GM18508 (cell line): ENCODE measurements around the gene ZBTB8OS.
"Not testable (repeated sequence)": the region's sequence is repeated elsewhere in the genome, so short reads cannot be mapped to it uniquely, and the experiment has no call there.

ENCODE experiments used
- ATAC-seq: cut with Tn5 transposase; IDR thresholded peaks from one replicate; pipeline ENCODE4 v1.9.1; 2021; ENCODE audit warnings: moderate number of reproducible peaks; ENCODE audit not compliant: insufficient read depth, unreplicated experiment

The ZBTB8OS gene

GRCh38 chr1:32650752-32651460, 556 bp upstream of the ZBTB8OS start, which contains the start of gene RBBP4:
Gene RBBP4 (plus strand): TSS chr1:32651208. CDS start chr1:32651307, 99 bp downstream.
- ATAC-seq = peak; percentile 56

DNA sequence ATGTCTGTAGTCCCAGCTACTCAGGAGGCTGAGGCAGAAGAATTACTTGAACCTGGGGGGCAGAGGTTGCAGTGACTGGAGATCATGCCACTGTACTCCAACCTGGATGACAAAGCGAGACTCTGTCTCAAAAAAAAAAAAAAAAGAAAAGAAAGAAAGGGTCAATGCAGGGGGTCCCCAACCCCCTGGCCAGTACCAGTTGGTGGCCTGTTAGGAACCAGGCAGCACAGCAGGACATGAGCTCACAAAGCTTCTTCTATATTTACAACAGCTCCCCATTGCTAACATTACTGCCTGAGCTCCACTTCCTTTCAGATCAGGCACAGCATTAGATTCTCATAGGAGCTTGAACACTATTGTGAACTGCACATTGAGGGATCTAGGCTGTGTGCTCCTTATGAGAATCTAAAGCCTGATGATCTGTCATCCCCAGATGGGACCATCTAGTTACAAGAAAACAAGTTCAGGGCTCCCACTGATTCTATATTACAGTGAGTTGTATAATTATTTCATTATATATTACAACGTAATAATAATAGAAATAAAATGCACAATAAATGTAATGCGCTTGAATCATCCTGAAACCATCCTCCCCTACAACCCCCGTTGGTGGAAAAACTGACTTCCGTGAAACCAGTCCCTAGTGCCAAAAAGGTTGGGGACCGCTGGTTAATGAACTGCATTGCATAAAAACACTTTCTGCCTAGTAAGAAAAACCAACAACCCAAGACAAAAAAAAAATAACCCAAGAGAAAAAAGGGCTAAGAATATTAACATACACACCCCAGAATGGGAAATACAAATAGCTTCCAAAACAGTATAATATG, 2.8 kb downstream of the ZBTB8OS start:
- no peak for ATAC-seq

DNA sequence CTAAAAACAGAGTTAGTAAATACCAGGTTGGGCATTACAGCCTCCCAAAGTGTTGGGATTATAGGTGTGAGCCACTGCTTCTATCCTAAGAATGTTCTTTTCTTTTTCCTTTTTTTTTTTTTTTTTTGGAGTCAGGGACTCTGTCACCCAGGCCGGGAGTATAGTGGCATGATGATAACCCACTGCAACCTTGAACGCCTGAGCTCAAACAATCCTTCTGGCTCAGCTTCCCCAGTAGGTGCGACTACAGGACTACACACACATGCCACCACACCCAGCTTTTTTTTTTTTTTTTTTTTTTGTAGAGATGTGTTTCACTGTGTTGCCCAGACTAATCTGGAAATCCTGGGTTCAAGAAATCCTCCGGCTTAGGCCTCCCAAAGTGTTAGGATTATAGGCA, 5.9 kb downstream of the ZBTB8OS start:
- no peak for ATAC-seq

DNA sequence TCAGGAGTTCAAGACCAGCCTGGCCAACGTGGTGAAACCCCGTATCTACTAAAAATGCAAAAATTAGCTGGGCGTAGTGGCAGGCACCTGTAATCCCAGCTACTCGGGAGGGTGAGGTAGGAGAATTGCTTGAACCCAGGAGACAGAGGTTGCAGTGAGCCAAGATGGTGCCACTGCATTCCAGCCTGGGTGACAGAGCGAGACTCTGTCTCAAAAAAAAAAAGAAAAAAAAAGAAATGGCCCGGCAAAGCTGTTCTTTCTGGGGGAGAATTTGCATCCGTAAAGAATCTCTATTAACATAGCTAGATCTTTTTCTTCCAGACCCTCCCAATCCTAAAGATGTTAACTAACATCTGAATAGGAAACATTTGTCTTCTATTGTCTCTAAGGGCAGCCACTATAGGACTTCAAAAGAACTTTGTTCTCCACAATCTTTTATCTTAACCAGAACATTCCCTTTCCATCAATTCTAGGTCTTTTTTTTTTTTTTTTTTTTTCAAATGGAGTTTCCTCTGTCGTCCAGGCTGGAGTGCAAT, 8.0 kb downstream of the ZBTB8OS start:
- not testable (repeated sequence) for ATAC-seq

- no peak for ATAC-seq
Observed at GRCh38 chr1:32639489-32640075, 10.8 kb downstream of the ZBTB8OS start.

- no peak for ATAC-seq
Observed at GRCh38 chr1:32636914-32637645, 13.3 kb downstream of the ZBTB8OS start.

DNA sequence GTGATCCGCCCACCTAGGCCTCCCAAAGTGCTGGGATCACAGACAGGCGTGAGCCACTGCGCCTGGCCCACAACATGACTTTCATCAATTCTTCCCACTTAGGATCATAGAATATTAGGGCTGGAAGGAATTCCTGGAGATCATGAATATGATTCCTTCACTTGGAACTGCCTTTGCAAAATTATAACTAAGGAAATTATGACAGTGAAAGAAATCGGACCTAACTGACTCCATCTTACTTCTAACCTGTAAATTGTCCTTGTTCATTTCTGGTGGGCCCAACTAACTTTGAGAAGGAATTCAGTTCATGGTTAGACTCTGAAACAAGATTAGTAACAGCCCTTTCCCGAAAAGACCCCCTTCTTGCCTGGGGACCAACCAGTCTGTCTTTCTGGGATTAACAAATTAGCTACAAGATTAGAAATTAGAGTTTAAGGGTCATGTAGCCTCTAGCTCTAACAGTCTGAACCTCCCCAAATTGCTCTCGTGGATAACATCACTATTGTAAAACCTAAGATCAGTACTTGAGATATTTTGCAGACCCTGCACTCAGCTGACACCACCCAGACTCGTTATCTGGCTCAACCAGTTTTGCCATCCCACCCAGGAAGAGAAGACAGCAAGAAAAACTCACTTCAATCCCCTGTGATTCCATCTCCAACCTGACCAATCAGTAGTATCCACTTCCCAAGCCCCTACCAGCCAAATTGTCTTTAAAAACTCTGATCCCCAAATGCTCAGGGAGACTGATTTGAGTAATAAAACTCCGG, 14.7 kb downstream of the ZBTB8OS start:
- no peak for ATAC-seq

DNA sequence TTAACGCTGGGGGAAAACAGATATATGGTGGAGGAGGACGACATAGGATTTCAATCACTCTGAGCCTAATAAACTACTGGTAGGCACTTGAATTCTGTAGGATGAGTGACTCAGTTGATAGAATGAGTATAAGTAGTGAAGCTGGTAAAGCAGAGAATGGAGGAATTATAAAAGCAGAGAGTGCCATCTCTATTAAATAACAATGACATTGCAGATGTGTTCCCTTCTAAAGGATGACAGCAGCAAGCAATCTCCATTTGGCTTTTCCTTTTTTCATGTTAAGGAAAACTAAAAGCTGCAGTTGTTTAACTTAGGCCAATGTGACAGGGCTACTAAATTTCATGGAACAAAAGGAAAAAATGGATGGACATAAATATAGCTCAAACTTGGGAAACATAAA, 17.5 kb downstream of the ZBTB8OS start:
- ATAC-seq = no peak

DNA sequence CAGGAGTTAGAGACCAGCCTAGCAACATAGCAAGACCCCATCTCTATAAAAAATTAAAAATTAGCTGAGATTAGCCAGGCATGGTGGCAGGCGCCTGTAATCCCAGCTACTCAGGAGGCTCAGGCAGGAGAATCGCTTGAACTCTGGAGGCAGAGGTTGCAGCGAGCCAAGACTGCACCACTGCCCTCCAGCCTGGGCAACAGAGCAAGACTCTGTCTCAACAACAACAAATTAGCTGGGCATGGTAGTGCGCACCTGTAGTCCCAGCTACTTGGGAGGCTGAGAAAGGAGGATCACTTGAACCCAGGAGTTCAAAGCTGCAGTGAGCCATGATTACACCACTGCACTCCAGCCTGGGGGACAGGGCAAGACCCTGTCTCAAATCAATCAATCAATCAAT, 20.2 kb downstream of the ZBTB8OS start:
- not testable (repeated sequence) for ATAC-seq

DNA sequence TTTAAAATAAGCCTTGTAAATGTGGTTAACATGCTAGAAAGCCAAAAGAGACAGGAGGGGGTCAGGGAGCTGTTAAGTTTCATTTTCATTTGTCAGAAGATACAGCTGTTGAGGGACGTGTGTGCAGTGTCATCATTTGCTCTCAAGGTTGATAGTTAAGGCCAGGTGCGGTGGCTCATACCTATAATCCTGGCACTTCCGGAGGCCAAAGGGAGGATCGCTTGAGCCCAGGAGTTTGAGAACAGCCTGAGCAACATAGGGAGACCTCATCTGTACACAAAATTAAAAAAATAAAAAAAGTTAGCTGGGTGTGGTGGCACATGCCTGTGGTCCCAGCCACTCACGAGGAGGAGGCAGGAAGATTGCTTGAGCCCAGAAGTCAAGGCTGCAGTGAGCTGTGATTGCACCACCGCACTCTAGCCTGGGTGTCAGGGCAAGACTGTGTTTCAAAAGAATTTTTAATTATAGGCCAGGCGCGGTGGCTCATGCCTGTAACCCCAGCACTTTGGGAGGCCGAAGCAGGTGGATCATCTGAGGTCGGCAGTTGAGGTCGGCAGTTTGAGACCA, 22.7 kb downstream of the ZBTB8OS start:
- no peak for ATAC-seq

- ATAC-seq = no peak
Observed at GRCh38 chr1:32626176-32626575, 24.2 kb downstream of the ZBTB8OS start.

- no peak for ATAC-seq
Observed at GRCh38 chr1:32623775-32624174, 26.6 kb downstream of the ZBTB8OS start.

DNA sequence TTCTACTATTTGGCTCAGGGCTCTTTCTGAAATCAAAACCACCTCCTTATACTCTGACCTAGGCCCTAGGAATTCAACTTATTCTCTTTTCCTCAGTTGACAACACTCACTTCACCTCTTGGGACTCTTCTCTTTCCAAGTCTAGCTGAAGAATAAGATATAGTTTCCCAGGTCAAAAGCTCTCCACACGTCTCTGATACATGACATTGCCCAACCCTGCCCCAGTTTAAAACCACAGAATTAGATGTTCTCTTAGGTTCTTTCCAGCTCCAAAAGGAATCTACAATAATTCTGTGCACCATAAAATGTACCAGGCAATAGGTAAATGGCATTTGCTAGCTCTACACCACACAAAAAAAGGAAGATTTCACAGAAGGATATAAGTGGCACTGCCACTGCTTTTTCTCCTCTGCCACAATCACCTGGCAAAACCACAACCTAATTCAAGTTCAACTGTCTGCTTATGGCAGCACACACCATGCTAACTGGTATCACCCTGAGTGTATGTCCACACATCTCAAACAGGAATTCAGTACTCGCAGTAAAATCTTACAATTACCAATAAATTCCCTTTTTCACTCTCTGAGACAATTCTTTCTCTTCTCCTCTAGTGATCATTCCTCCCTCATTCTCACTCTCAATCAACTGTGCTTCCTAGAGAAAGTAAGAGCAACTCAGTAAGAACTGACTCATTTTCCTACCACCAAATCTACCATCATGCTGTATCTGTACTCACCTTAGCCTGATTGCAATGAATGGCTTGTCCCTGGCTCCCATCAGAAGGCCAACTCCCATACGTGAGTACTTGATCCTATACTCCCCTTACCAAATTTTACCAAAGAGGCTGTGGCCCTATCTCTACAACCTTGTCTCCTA, 27.3 kb downstream of the ZBTB8OS start:
- ATAC-seq = no peak

GRCh38 chr1:32622205-32622604, 28.1 kb downstream of the ZBTB8OS start:
- ATAC-seq = no peak

- no peak for ATAC-seq
Observed at GRCh38 chr1:32619701-32620485, 30.5 kb downstream of the ZBTB8OS start.

GRCh38 chr1:32618673-32619221, 31.6 kb downstream of the ZBTB8OS start:
- ATAC-seq = no peak

- no peak for ATAC-seq
Observed at GRCh38 chr1:32613472-32613871, 36.9 kb downstream of the ZBTB8OS start.
